NCI-H1436 (cell line): ENCODE data around the gene VTCN1.

Experiments
- DNase-seq: peaks from one replicate; lab custom pipeline; 2025; lab: John Stamatoyannopoulos, UW

VTCN1 gene

GRCh38 chr1:117208580-117208979, 2.1 kb downstream of the VTCN1 start:
- DNase-seq: no peak

GRCh38 chr1:117205368-117205767, 5.4 kb downstream of the VTCN1 start:
- no peak for DNase-seq

- DNase-seq: no peak
Measured at GRCh38 chr1:117201808-117202207, 8.9 kb downstream of the VTCN1 start.

- no peak for DNase-seq
Measured at GRCh38 chr1:117198097-117198496, 12.6 kb downstream of the VTCN1 start.

GRCh38 chr1:117189726-117190125, 21.0 kb downstream of the VTCN1 start:
- no peak for DNase-seq

- no peak for DNase-seq
Measured at GRCh38 chr1:117188816-117189437, 21.8 kb downstream of the VTCN1 start.

- DNase-seq: no peak
Measured at GRCh38 chr1:117188170-117188815, 22.4 kb downstream of the VTCN1 start.

- no peak for DNase-seq
Measured at GRCh38 chr1:117183112-117183511, 27.6 kb downstream of the VTCN1 start.

- no peak for DNase-seq
Measured at GRCh38 chr1:117182319-117182718, 28.4 kb downstream of the VTCN1 start.

GRCh38 chr1:117181630-117182041, 29.1 kb downstream of the VTCN1 start:
- DNase-seq: no peak

GRCh38 chr1:117180147-117180967, 30.4 kb downstream of the VTCN1 start:
- DNase-seq: no peak

GRCh38 chr1:117179471-117179870, 31.3 kb downstream of the VTCN1 start:
- no peak for DNase-seq

GRCh38 chr1:117178756-117179155, 32.0 kb downstream of the VTCN1 start:
- DNase-seq: no peak

- no peak for DNase-seq
Measured at GRCh38 chr1:117177376-117177775, 33.4 kb downstream of the VTCN1 start.

- no peak for DNase-seq
Measured at GRCh38 chr1:117176579-117176978, 34.1 kb downstream of the VTCN1 start.

- DNase-seq: no peak
Measured at GRCh38 chr1:117174851-117175250, 35.9 kb downstream of the VTCN1 start.

GRCh38 chr1:117173691-117174090, 37.0 kb downstream of the VTCN1 start:
- no peak for DNase-seq

- DNase-seq: no peak
Measured at GRCh38 chr1:117173006-117173405, 37.7 kb downstream of the VTCN1 start.

- no peak for DNase-seq
Measured at GRCh38 chr1:117171900-117172511, 38.7 kb downstream of the VTCN1 start.

GRCh38 chr1:117169871-117170596, 40.7 kb downstream of the VTCN1 start:
- no peak for DNase-seq

GRCh38 chr1:117167402-117167801, 43.3 kb downstream of the VTCN1 start:
- DNase-seq: no peak

- DNase-seq: no peak
Measured at GRCh38 chr1:117166076-117166475, 44.7 kb downstream of the VTCN1 start.
